ENCODE data around the gene ERGIC3.

DNA sequence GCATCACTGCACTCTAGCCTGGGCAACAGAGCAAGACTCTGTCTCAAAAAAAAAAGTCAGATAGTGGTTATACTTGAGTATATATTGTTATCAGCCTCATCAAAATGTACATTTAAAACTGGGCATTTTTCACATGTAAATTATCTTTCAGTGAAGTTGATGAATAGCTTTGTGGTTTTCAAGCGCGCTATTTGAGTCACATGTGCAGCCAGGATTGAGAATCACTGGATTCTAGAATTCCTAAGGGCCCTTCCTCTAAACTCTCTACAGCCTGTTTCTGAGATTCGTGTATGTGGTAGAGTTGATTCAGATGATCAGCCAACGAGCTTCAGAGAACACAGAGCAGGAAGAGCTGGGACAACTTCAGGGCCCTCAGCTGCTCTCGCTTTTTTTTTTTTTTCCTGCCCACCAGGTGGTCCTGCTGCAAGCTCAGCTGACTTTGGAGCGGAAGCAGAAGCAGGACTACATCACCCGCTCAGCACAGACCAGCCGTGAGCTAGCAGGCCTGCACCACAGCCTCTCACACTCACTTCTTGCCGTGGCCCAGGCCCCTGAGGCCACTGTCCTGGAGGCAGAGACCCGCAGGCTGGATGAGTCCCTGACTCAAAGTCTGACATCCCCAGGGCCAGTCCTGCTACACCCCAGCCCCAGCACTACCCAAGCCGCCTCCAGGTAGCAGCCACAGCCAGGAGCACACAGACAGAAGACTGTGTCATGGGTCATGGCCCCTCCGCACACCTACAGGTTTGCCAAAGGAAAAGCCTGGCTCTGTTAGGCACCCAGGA lies 30.7 kb upstream of the ERGIC3 start:
- TF ChIP-seq GATA2 (IDR thresholded peaks at IDR 0.05; ENCODE audit: low read depth, low read length) (no peak), GATA3 (IDR thresholded peaks at IDR 0.05; ENCODE audit: low read depth, low read length) (no peak)

Data from SH-SY5Y (cell line).